Tibial artery (tissue), 4 donors: Measurements from ENCODE around the gene COL18A1.

Source experiments
- DNase-seq, 2 donors: peaks; one replicate each; pipeline ENCODE4 v3.0.0-alpha.2; 2019
- H3K27ac ChIP-seq, 2 donors: fragments of 200-600 bp; sonication (generic) in 1 of 2; 1 replicate in 1 of 2; 2 replicates in 1 of 2; pipeline ENCODE4 v1.5.1; 2018 to 2019; ENCODE audit warnings: mild to moderate bottlenecking in 1 of 2
- H3K27me3 ChIP-seq, 2 donors: fragments of 200-600 bp; sonication (generic) in 1 of 2; one replicate each; pipeline versions ENCODE4 v1.5.1 to v1.6.0; 2016 to 2019
- H3K36me3 ChIP-seq, 3 donors: fragments of 200-600 bp; sonication (generic) in 2 of 3; one replicate each; pipeline ENCODE4 v1.5.1; 2016 to 2019; ENCODE audit warnings: mild to moderate bottlenecking in 2 of 3
- H3K4me1 ChIP-seq, 4 donors: fragments of 200-600 bp; sonication (generic) in 2 of 4; 1 replicate in 3 of 4; 2 replicates in 1 of 4; pipeline ENCODE4 v1.5.1; 2016 to 2019
- H3K4me3 ChIP-seq, 2 donors: fragments of 200-600 bp; sonication (generic) in 1 of 2; 1 replicate in 1 of 2; 2 replicates in 1 of 2; pipeline ENCODE4 v1.5.1; 2018 to 2019; ENCODE audit warnings: mild to moderate bottlenecking in 2 of 2
- H3K9me3 ChIP-seq, 3 donors: fragments of 200-600 bp; sonication (generic) in 1 of 3; one replicate each; pipeline ENCODE4 v1.5.1; 2016 to 2019
- intact Hi-C: fragments of 100-400 bp; cut with DNase I; formaldehyde crosslinking; loops from one replicate; pipeline ENCODE4 v1.15.0; 2023; ENCODE audit warnings: low total_unique reads
- TF ChIP-seq, protein P1 (sequence below), 2 experiments: fragments of 200-600 bp in 1 of 2; fragments of 450-650 bp in 1 of 2; IDR thresholded peaks; one replicate each; pipeline ENCODE4 v1.5.1; 2017 to 2019; ENCODE audit warnings: antibody characterized with exemption in 2 of 2, mild to moderate bottlenecking in 1 of 2, moderate library complexity in 1 of 2

Gene COL18A1

DNA sequence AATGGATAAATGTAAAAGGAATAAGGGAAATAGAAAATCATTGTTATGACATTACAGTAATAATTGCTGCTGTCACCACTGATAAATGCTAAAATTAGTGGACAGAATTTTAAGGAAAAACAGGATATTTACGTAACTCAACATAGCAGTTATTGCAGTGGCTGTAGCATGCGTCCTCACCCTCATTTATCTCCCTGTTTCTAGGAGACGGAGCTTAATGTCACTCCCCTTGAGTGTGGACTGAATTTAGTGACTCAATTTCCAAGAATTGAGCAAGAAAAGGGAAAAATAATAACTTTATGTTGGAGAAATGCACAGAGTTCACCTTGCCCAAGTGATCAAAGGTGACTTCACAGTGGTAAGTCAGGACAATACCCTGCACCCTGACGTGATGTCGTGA, 33.3 kb upstream of the COL18A1 start:
- no peak for DNase-seq
- H3K27ac ChIP-seq, result no peak overlapping the region

DNA sequence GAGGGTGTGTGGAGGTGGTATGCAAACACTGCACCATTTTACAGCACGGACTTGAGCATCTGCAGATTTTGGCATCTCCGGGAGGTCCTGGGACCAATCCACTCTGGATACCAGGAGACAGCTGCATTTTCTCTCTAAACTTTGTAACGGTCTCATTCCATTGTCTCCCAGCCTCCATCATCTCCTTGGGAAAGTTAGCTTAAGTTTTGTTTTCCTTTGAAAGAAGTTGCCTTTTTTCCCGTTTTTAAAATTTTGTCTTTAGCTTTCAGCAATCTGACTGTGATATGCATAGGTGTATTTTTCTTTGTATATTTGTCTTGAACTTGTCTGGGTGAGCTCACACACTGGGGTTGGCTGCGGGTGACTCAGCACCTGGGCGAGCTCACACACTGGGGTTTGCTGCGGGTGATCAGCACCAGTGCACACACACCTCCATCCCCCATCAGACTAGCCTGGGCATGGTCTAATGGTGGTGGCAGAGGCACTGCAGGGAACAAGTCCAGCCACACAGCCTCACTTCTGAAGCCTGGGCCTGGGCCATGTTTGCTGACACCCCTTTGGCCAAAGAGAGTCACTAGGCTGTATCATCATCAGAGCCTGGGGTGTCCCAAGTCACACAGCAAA, 32.1 kb upstream of the COL18A1 start:
- no peak overlapping the region for H3K27ac ChIP-seq
- peaks cover 0 to 5% (median 2%) of the 10 kb centered on the region in 4 donors for H3K4me1 ChIP-seq
- H3K36me3 ChIP-seq, result no peaks in the 10 kb centered on the region
- H3K4me3 ChIP-seq, result no peak overlapping the region
- intact Hi-C loops, result no loop called here
- TF ChIP-seq, protein P1, sequence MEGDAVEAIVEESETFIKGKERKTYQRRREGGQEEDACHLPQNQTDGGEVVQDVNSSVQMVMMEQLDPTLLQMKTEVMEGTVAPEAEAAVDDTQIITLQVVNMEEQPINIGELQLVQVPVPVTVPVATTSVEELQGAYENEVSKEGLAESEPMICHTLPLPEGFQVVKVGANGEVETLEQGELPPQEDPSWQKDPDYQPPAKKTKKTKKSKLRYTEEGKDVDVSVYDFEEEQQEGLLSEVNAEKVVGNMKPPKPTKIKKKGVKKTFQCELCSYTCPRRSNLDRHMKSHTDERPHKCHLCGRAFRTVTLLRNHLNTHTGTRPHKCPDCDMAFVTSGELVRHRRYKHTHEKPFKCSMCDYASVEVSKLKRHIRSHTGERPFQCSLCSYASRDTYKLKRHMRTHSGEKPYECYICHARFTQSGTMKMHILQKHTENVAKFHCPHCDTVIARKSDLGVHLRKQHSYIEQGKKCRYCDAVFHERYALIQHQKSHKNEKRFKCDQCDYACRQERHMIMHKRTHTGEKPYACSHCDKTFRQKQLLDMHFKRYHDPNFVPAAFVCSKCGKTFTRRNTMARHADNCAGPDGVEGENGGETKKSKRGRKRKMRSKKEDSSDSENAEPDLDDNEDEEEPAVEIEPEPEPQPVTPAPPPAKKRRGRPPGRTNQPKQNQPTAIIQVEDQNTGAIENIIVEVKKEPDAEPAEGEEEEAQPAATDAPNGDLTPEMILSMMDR (IDR thresholded peaks at IDR 0.05), result no peak
- H3K9me3 ChIP-seq, result no peaks in the 10 kb centered on the region
- no peak for DNase-seq
- H3K27me3 ChIP-seq, result no peaks in the 10 kb centered on the region

More for the DNA sequence above, 33.3 kb upstream of the COL18A1 start:
- Histone ChIP-seq H3K36me3 (no peaks in the 10 kb centered on the region), H3K4me1 (peaks cover 0 to 17% (median 14%) of the 10 kb centered on the region in 4 donors), H3K9me3 (no peaks in the 10 kb centered on the region), H3K4me3 (no peak overlapping the region), H3K27me3 (no peaks in the 10 kb centered on the region)
- TF ChIP-seq, protein P1 (IDR thresholded peaks at IDR 0.05), result no peak
- intact Hi-C loops, result no loop called here

DNA sequence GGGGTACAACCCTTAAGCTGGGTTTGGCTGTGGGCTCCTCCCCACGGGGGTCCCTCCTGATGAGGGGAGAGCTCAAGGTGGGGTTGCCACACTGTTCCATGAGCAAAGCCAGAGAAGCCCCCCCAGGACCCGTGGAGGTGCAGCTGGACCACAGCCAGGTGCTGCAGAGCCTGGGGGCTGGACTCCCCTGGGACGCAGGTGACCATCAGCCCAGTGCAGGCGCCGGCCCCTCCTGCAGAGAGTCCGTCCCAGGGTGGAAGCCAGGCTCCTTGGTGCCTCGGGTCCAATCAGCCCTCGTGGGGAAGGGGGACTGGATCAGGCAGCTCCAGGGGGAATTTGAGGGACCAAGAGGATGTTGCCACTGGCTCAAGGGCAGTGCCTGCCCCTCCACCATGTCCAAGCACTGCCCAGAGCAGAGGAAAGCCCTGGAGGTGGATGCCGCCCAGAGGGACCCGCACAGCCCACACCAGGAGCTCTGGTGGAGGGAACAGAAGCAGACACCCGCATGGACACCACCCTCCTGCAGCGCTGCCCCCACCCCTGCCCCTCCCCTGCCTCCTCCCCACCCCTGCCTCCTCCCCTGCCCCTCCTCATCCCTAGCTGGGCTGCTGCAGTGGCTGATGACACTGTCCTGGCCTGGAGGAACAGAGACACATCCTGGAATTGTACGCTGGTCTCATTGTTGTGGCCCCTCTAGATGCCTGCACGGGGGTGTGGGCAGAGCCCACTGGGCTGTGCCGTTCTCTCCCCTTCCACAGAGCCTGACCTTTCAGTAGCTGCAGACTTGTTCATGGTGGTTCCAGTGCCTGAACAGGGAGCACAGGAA, 30.8 kb upstream of the COL18A1 start:
- intact Hi-C loops, result no loop called here
- DNase-seq, result peak in 1 of 2 donors; percentile 65

DNA sequence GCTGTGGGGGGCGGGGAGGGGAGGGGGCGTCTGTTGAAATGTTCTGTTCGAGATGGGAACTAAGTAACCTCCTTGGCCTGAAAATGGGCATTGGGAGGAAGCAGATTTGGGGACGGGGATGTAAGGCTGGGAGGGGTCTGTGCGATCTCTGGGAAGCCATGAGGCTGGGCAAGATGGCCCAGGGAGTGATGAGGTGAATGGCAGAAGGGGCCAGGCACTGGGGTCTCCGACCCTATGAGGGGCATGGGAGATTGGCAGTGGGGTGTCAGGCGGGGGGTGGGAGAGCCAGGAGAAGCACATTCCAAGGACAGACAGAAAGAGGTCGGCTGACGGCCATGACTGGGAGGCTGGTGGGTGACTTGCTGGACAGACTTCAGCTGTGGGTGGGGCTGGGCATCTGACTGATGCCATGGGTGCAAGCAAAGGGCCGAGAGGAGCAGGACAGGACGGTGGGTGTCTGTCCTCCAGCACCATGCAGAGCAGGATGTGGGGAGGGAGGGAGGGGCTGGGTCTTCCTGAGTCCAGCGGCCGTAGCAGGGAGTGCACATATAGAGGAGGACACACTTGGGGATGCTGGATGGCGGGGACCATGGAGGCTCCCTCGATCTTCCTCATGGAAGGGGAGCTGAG, 30.0 kb upstream of the COL18A1 start:
- no peaks in the 10 kb centered on the region for H3K36me3 ChIP-seq
- no peak overlapping the region for H3K27ac ChIP-seq
- TF ChIP-seq, protein P1 (IDR thresholded peaks at IDR 0.05), result no peak
- intact Hi-C loops, result no loop called here
- no peak overlapping the region for H3K4me3 ChIP-seq
- no peaks in the 10 kb centered on the region for H3K9me3 ChIP-seq
- DNase-seq, result peak in 1 of 2 donors; percentile 62
- no peaks in the 10 kb centered on the region for H3K27me3 ChIP-seq
- H3K4me1 ChIP-seq, result no peaks in the 10 kb centered on the region

More for the DNA sequence above, 30.8 kb upstream of the COL18A1 start:
- H3K36me3 ChIP-seq, result no peaks in the 10 kb centered on the region
- H3K27me3 ChIP-seq, result no peaks in the 10 kb centered on the region
- no peak overlapping the region for H3K4me3 ChIP-seq
- H3K27ac ChIP-seq, result no peak overlapping the region
- TF ChIP-seq, protein P1 (IDR thresholded peaks at IDR 0.05), result no peak
- H3K9me3 ChIP-seq, result no peaks in the 10 kb centered on the region
- no peaks in the 10 kb centered on the region for H3K4me1 ChIP-seq

DNA sequence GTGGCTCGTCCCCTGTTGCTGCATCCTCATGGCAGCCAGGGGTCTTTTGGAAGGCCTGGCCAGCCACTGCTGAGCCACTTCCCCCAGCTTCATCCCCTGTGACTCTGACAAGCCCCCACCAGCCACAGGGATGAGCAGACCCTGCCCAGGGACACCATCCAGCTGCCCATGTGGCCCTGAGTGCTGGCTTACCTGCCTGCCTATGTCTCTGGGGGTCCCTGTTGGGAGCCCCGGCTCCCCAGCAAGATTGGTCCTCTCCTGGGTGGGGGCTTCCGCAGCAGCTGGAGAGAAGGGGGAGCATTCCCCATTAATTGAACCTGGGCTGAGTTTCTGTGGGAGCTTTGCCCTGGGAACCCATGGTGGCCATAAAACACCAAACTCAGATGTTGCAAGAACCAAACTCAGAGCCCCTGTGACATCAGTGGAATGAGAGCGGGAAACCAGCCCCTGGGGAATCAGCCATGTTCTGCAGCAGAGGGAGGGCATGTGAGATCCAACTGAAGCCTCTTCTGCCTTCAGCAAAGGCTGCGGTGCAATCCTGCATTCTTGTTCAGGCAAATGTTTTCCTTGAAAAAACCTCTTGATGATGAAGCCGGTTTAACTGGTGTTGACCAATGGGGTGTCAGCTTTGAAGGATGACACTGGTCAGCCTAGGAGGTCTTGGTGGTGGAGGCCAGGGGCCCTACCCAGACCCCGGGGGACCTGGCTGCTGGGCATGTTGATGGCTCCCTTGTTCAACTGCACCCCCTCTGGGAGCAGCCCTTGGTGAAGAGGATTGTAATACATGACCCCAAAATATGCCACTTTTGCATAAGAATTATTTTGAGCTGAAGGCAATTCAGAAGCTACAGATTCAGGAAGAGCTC, 28.3 kb upstream of the COL18A1 start:
- Histone ChIP-seq H3K4me3 (no peak overlapping the region), H3K9me3 (no peaks in the 10 kb centered on the region), H3K36me3 (no peaks in the 10 kb centered on the region), H3K4me1 (no peaks in the 10 kb centered on the region), H3K27ac (no peak overlapping the region), H3K27me3 (no peaks in the 10 kb centered on the region)
- TF ChIP-seq, protein P1 (IDR thresholded peaks at IDR 0.05), result no peak
- intact Hi-C loops, result no loop called here
- DNase-seq, result peak; percentile 22 to 70
